ENCODE data around the gene GLRB. TPM values are rescaled to one million over a fixed set of nuclear protein-coding genes. Genes with fewer than 3 reads are reported as not detected.
A peak's percentile ranks its signal among the peaks of the same experiment; 100 is the strongest.
"Not testable (repeated sequence)": the region's sequence is repeated elsewhere in the genome, so short reads cannot be mapped to it uniquely, and the experiment has no call there.

Gene GLRB
- 19.4 and 20.7 TPM in 2 replicates for total RNA-seq

DNA sequence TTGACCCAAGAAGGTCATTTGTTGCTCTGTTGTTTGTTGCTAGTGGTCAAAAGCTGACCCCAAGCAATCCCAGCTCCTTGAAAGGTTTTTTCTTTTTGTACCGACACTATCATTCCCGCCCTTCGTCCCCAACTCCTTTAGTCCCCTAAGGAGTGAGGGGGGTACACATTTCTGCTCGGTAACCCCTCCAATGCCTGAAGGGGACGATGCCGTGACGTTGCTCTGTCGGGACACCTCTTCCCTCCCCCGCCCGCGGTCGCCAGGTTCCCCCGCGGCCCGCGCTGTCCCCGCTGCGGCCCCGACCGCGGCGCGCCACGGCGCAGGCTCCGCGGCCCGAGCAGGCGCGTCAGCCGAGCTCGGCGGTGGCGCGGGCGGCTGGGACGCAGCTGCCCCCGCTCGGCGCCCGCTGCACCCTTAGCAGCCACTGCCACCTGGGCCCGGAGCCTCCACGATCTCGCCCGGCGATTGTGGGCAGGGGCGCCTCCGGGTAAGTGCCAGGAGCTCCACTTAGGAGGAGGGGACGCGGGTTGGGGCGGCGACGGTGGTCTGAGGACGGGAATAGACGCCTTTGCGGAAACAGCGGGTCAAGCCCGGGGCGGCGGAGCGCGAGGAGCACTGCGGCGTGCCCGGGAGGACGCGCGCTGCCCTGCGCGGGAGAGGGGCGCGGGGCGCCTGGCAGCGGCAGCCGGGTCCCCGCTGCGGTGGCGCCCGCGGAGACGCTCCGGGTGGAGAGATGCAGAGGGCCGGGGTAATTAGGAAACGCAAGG, at the start of gene GLRB:
Gene GLRB (plus strand): TSS at position 340 of the 767 bp plus-strand sequence. CDS start 1,875 bp downstream, outside the sequence.
- no peak for DNase-seq (ENCODE audit: low read depth)

GRCh38 chr4:157035471-157035870, 40.5 kb upstream of the GLRB start:
- no peak for DNase-seq (ENCODE audit: low read depth)

DNA sequence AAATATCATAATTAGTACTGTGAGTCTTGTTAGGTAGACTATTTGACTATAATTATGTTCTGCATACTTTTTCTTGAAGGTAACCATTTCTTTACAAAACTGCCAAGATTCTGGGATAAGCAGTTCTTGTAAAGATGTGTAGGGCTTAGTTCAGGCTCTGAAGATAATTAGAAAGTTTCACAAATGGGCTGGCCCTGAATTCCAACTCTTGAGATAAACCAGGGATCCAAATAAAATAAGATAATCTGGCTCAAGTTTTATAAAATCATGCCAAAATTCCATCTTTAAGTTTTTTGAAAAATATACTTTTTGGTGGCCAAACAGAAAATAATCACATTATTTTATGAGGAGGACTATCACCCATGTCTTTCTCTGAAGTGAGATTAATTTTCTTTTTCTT, 35.5 kb upstream of the GLRB start:
- DNase-seq (ENCODE audit: low read depth) = no peak

- peak; percentile 60 for DNase-seq (ENCODE audit: low read depth)
Observed at GRCh38 chr4:157043131-157043530, 32.8 kb upstream of the GLRB start.

DNA sequence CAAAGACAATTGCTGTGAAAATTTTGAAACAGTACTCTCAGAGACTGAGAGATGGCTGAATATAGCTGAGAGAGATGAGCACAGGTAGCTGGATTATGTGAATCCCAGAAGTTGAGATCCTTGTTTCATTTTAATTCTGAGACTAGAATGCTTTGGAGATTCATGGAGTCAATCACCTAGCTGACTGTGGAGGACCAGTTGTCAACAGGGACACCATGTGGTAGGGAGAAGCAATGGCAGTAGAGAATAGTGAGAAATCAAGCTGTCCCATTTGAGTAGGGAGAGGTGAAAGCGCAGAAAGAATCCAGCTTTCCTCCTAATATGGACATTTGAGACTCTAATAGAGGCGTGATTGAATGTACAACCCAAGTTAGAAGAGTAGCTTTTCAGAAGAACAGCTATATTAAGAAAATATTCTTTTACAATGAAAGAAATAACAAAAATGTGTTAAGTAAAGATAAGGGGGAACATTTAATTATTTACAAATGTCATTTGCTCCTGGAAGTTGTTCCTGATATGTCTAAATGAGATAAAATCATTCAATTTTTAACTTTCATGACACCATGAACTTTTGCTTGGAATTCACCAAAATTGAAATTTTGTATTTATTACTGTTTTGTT, 30.3 kb upstream of the GLRB start:
- peak; percentile 79 for DNase-seq (ENCODE audit: low read depth)

- DNase-seq (ENCODE audit: low read depth) = no peak
Observed at GRCh38 chr4:157048248-157048647, 27.7 kb upstream of the GLRB start.

DNA sequence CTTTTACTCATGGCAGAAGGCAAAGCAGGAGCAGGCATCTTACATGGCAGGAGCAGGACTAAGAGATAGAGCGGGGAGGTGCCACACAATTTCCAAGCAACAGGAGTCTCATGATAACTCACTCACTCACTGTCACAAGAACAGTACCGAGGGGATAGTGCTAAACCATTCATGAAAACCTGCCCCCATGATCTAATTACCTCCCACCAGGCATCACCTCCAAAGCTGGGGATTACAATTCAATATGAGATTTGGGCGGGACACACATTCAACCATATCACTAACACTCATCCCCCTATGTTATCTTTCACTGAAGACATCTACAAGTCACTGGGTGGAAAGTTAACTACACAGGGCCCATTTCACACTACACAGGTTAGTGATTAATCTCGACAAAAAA, 25.4 kb upstream of the GLRB start:
- DNase-seq (ENCODE audit: low read depth) = no peak

DNA sequence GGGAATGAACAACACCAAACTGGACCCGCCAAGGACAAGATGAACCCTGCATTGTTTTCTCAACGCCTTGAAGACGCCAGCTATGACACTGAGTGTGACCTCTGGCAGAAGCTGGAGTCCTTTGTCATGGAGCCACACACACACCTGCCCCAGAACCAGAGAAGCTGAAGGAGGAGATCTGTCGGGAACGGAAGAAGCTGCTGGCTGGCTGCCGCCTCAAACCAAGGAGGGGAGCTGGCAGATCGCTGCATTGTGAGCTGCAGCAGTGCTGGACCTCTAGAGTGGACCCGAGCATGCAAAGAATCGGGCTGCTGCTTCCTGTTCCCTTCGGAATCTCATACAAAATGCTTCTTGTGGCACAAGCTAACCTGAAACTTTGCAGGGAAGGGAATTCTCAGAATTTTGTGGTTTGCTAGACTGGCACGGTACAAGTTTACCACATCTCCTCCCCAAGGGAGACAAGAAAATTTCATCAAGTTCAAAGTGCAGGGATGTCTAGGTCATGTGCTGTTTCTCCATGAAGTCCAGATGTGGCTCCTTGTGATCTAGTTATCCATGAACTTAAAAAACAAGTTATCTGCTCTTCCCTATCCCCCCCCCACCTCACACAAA, 23.4 kb upstream of the GLRB start:
- peak; percentile 89 for DNase-seq (ENCODE audit: low read depth)

DNA sequence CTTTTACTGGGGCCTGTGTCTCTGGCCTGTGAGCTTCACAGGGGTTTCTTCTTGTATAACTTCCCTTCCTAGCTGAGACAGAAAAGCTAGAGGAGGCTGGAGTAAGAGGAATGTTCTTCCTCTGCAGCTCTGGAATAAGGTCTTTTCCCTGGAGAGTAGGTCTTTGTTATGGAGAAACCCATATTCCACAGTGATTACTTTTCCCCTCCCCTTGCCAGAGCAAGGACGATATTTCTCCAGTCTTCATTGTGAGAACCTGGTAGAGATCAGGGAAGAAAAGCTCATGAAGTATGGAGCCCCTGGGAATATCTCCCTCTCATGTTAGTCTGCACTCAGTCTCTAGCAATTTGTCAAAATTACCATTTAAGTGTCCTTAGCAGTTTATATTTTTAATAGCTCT, 18.7 kb upstream of the GLRB start:
- no peak for DNase-seq (ENCODE audit: low read depth)

- DNase-seq (ENCODE audit: low read depth) = not testable (repeated sequence)
Observed at GRCh38 chr4:157058899-157059298, 17.1 kb upstream of the GLRB start.

GRCh38 chr4:157072002-157072401, 3.9 kb upstream of the GLRB start:
- peak; percentile 27 for DNase-seq (ENCODE audit: low read depth)

- DNase-seq (ENCODE audit: low read depth) = no peak
Observed at GRCh38 chr4:157075401-157075800, 549 bp upstream of the GLRB start.

DNA sequence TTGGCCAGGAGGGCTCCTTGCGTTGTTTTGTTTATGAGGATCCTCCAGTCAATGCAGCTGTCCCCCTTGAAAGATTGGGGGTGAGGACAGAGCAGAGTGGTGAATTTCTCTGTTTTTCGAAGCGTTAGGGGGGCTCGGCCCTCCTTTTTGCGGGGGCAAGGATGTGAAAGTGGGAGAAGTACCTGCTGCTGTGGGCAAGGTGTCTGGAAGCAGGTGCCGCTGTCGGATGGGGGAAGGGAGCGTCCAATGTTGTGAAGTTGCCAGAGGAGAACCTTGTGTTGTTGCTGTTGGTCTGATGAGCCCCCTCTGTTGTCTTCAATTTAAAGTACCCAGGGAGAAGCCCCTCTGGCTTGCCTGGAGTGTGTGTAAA, 613 bp downstream of the GLRB start:
- no peak for DNase-seq (ENCODE audit: low read depth)

DNA sequence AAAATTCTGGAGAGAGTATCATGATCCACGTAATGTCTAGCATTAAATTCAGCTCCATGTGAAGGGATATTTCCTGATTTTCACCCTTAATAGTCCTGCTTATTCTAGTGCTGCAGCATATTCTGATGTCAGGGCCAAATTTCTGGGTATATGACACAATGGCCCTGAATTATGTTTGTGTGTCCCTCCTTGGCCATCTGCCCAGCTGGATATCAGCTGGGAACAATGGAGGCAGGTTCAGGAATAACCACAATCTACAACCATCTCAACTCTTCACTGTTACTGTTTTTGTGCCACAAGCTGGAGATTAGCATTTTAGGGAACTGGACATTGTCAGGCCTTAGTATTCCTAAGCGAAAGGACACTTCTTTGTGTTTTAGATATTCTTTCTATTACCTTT, 3.5 kb downstream of the GLRB start:
- DNase-seq (ENCODE audit: low read depth) = no peak

- DNase-seq (ENCODE audit: low read depth) = no peak
Observed at GRCh38 chr4:157080605-157081004, 4.7 kb downstream of the GLRB start.

- DNase-seq (ENCODE audit: low read depth) = no peak
Observed at GRCh38 chr4:157095716-157096115, 19.8 kb downstream of the GLRB start.

DNA sequence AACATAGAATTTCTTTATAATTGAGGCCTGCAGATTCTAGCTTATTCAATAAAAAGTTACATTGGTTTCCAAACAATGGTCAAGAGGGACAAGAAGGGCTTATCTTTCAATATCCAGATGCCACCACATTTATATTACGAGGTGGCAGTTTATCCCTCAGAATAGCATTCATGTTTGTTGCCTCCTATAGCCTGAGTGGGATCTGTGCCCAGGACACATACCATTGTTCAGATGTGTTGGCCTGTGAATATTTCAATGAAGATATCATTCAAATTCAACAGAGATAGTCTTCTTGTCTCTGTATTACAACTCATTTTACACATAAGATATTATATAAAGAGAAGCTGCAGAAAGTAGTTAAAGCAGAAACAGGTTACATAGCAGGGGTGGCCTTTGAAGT, 20.5 kb downstream of the GLRB start:
- no peak for DNase-seq (ENCODE audit: low read depth)

DNA sequence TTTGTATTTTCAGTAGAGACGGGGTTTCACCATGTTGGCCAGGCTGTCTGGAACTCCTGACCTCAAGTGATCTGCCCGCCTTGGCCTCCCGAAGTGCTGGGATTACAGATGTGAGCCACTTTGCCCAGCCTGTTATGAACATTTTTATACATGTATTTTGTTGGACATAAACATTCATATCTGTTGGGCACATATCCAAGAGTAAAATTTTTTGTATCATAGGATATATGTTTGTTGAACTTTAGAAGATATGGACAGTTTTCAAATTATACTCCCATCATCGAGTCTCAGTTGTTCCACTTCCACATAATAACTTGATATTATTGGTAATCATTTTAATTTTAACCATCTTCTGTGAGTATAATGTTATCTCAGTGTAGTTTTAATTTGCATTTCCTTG, 23.6 kb downstream of the GLRB start:
- no peak for DNase-seq (ENCODE audit: low read depth)

DNA sequence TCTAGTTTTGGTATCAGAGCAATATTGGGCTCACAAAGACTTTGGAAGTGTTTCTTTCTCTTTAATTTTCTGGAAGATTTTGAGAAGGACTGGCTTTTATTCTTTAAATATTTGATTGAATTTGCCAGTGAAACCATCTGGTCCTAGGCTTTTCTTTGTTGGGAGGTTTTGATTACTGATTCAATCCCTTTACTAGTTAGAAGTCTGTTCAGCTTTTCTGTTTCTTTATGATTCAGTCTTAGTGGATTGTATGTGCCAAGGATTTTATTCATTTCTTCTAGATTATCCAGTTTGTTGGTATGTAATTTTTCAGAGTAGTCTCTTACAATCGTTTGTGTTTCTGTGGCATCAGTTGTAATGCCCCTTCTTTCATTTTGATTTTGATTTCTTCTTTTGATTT, 28.6 kb downstream of the GLRB start:
- DNase-seq (ENCODE audit: low read depth) = no peak

- no peak for DNase-seq (ENCODE audit: low read depth)
Observed at GRCh38 chr4:157114671-157115070, 38.7 kb downstream of the GLRB start.

- DNase-seq (ENCODE audit: low read depth) = peak; percentile 91
Observed at GRCh38 chr4:157115613-157116335, 39.8 kb downstream of the GLRB start.

GRCh38 chr4:157121401-157121800, 45.5 kb downstream of the GLRB start:
- no peak for DNase-seq (ENCODE audit: low read depth)

DNA sequence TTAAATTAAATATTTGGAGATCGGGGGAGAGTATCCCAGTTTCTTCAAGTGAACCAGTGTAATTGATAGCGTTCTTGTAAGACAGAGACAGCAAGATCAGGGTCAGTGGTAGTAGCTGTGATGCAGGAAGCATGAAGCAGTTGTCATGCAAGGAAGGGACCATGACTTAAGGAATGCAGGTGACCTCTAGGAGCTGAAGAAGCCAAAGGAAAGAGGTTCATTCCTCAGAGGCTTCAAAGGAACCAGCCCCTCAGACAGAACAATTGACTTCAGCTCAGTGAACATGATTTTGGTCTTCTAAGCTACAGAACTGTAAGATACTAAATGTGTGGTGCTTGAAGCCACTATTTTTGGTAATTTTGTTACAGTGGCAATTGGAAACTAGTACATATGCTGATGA, 51.6 kb downstream of the GLRB start:
- DNase-seq (ENCODE audit: low read depth) = no peak
